MCF 10A (cell line): ENCODE data around the gene MEDAG. TPM values are rescaled to one million over a fixed set of nuclear protein-coding genes. Genes with fewer than 3 reads are reported as not detected.

Experiments used
- BruUV-seq: library from RNA; stranded (reverse); fragments of 400-500 nt; replicated peaks from 2 replicates; lab custom pipeline; 2021; lab: Mats Ljungman, UMichigan
- CTCF ChIA-PET: fragments of 300-600 bp; sonication (Branson Sonifier 250); formaldehyde crosslinking; extraction: SDS; loops from one replicate; lab custom pipeline; 2021; ENCODE audit warnings: antibody characterized with exemption, inconsistent platforms; lab: Yijun Ruan, JAX
- POLR2A ChIA-PET: fragments of 300-600, 350-650 bp; sonication (Branson Sonifier 250); formaldehyde crosslinking; extraction: SDS; loops from one replicate; lab custom pipeline; 2020; ENCODE audit warnings: antibody characterized with exemption, inconsistent platforms; lab: Yijun Ruan, JAX
- DNase-seq: peaks from one replicate; pipeline ENCODE4 v3.0.0-alpha.2; 2018; ENCODE audit not compliant: unreplicated experiment
- H3K27ac Mint-ChIP-seq: one replicate; pipeline ENCODE4 v1.8.0; 2022; ENCODE audit warnings: mild to moderate bottlenecking, low read depth, mixed read lengths; ENCODE audit not compliant: unreplicated experiment
- H3K27me3 Mint-ChIP-seq: one replicate; pipeline ENCODE4 v1.8.0; 2022; ENCODE audit warnings: mixed read lengths; ENCODE audit not compliant: insufficient read depth, unreplicated experiment
- H3K36me3 Mint-ChIP-seq: one replicate; pipeline ENCODE4 v1.8.0; 2022; ENCODE audit warnings: mild to moderate bottlenecking, moderate library complexity, mixed read lengths; ENCODE audit not compliant: insufficient read depth, unreplicated experiment
- H3K4me1 Mint-ChIP-seq: one replicate; pipeline ENCODE4 v1.8.0; 2022; ENCODE audit warnings: mixed read lengths; ENCODE audit not compliant: insufficient read depth, unreplicated experiment
- H3K4me3 Mint-ChIP-seq: one replicate; pipeline ENCODE4 v1.8.0; 2022; ENCODE audit warnings: mild to moderate bottlenecking, moderate library complexity, mixed read lengths; ENCODE audit not compliant: unreplicated experiment
- H3K9me3 Mint-ChIP-seq: one replicate; pipeline ENCODE4 v1.8.0; 2022; ENCODE audit warnings: mixed read lengths; ENCODE audit not compliant: unreplicated experiment
- CTCF ChIP-seq: fragments of 200-600 bp; IDR thresholded peaks from one replicate; pipeline ENCODE4 v1.8.0; 2022; ENCODE audit warnings: antibody characterized with exemption, mild to moderate bottlenecking; ENCODE audit not compliant: unreplicated experiment
- intact Hi-C: fragments of 100-400 bp; cut with micrococcal nuclease; formaldehyde crosslinking; loops from 2 replicates; pipeline ENCODE4 v1.14.1; 2022
- total RNA-seq: library from RNA; stranded (reverse); gene quantifications from 2 replicates; pipeline ENCODE4 v1.2.3, GENCODE V29; 2022

Gene MEDAG
- total RNA-seq, 1 experiment from 2014 or later = not detected

GRCh38 chr13:30877335-30877734 lies 28.7 kb upstream of the MEDAG start:
- no peak overlapping the region for H3K4me3 Mint-ChIP-seq
- peak; percentile 8 for DNase-seq
- ChIA-PET CTCF (interaction anchor here (0.7 to 6.9 kb wide), 3 partner anchors 9 to 168 kb away, joined by 3 to 49 read pairs (median 4); no protein-coding TSS in a partner anchor), POLR2A (interaction anchor here (1.4 kb wide), 1 partner anchor 19 kb away, joined by 3 read pairs; no protein-coding TSS in a partner anchor)
- no TSS peak for BruUV-seq
- H3K4me1 Mint-ChIP-seq = peaks cover 9% of the 10 kb centered on the region
- H3K27me3 Mint-ChIP-seq = no peaks in the 10 kb centered on the region
- no peaks in the 10 kb centered on the region for H3K9me3 Mint-ChIP-seq
- intact Hi-C loops = no loop called here
- TF ChIP-seq CTCF = no peak
- no peak overlapping the region for H3K27ac Mint-ChIP-seq
- no peaks in the 10 kb centered on the region for H3K36me3 Mint-ChIP-seq

GRCh38 chr13:30880151-30880855 lies 25.8 kb upstream of the MEDAG start:
- ChIA-PET POLR2A (interaction anchor here (0.6 to 3.0 kb wide), 2 partner anchors 12 to 14 kb away, joined by 4 to 13 read pairs; no protein-coding TSS in a partner anchor), CTCF (interaction anchor here (6.9 kb wide), 1 partner anchor 14 kb away, joined by 49 read pairs; no protein-coding TSS in a partner anchor)
- intact Hi-C loops = no loop called here
- TF ChIP-seq CTCF = no peak
- no peak for DNase-seq
- peak overlapping the region; percentile 24 for H3K27ac Mint-ChIP-seq
- no peaks in the 10 kb centered on the region for H3K27me3 Mint-ChIP-seq
- H3K4me3 Mint-ChIP-seq = no peak overlapping the region
- no peaks in the 10 kb centered on the region for H3K36me3 Mint-ChIP-seq
- H3K9me3 Mint-ChIP-seq = no peaks in the 10 kb centered on the region
- H3K4me1 Mint-ChIP-seq = peaks cover 9% of the 10 kb centered on the region
- no TSS peak for BruUV-seq

- Mint-ChIP-seq H3K36me3 (no peaks in the 10 kb centered on the region), H3K4me3 (no peak overlapping the region), H3K27me3 (no peaks in the 10 kb centered on the region), H3K9me3 (no peaks in the 10 kb centered on the region), H3K27ac (peak overlapping the region; percentile 24), H3K4me1 (peaks cover 9% of the 10 kb centered on the region)
- intact Hi-C loops = no loop called here
- ChIA-PET CTCF (interaction anchor here (6.9 kb wide), 1 partner anchor 15 kb away, joined by 49 read pairs; no protein-coding TSS in a partner anchor), POLR2A (interaction anchor here (0.6 to 3.0 kb wide), 2 partner anchors 11 to 15 kb away, joined by 4 to 13 read pairs; no protein-coding TSS in a partner anchor)
- no TSS peak for BruUV-seq
- DNase-seq = peak; percentile 68
- TF ChIP-seq CTCF = no peak
Observed at GRCh38 chr13:30880856-30881155, 25.3 kb upstream of the MEDAG start.

GRCh38 chr13:30881191-30881651 lies 24.9 kb upstream of the MEDAG start:
- Mint-ChIP-seq H3K36me3 (no peaks in the 10 kb centered on the region), H3K4me1 (peaks cover 9% of the 10 kb centered on the region), H3K9me3 (no peaks in the 10 kb centered on the region), H3K27ac (peak overlapping the region; percentile 24), H3K4me3 (no peak overlapping the region), H3K27me3 (no peaks in the 10 kb centered on the region)
- no peak for TF ChIP-seq CTCF
- ChIA-PET CTCF (interaction anchor here (0.6 to 6.9 kb wide), 3 partner anchors 8 to 15 kb away, joined by 4 to 49 read pairs (median 6); no protein-coding TSS in a partner anchor), POLR2A (interaction anchor here (0.6 to 3.0 kb wide), 2 partner anchors 11 to 15 kb away, joined by 4 to 13 read pairs; no protein-coding TSS in a partner anchor)
- no TSS peak for BruUV-seq
- intact Hi-C loops = no loop called here
- DNase-seq = no peak
